ENCODE measurements around the gene GBGT1. TPM values are rescaled to one million over a fixed set of nuclear protein-coding genes. Genes with fewer than 3 reads are reported as not detected.
A peak's percentile ranks its signal among the peaks of the same experiment; 100 is the strongest.

GBGT1 gene
- polyA plus RNA-seq, 1 of the 3 experiments (the other 2 are of a cell fraction): 0.51 TPM

DNA sequence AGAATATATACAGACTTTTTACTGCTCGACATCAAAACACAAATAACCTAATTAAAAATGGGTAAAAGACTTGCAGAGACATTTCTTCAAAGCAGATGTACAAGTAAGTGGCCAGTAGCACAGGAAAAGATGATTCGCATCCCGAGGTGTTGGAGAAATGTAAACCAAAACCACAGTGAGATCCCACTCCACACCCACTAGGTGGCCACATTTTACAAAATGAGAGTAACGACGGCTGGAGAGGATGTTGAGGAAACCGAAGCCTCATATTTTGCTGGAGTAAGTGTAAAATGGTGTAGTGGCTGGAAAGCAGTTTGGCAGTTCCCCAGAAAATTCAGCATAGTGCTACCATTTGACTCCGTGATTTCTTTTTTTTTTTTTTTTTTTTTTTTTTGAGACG, 21.3 kb upstream of the GBGT1 start:
- Histone ChIP-seq H3K9me3 (no peaks in the 10 kb centered on the region), H3K9me2 (no peaks in the 10 kb centered on the region), H3K27me3 (ENCODE audit: insufficient read depth) (peaks cover 44% of the 10 kb centered on the region), H3K9ac (no peak overlapping the region), H3K79me2 (ENCODE audit: insufficient read depth) (no peaks in the 10 kb centered on the region), H3F3A (replicated peaks; ENCODE audit: insufficient read depth) (no peaks in the 10 kb centered on the region), H2AFZ (ENCODE audit: low read depth) (no peak overlapping the region), H3K4me3 (ENCODE audit: low read depth in 2 of 2, low read length in 1 of 2) (peak overlapping the region in 1 of 2 experiments; percentile 25; a peak in 1 of 4 replicates), H3K4me2 (no peak overlapping the region; the same call in 1 of the 2 replicates), H3K27ac (ENCODE audit: low read depth in 2 of 2, low read length in 1 of 2) (no peak overlapping the region), H4K20me1 (ENCODE audit: insufficient read depth) (no peaks in the 10 kb centered on the region), H3K4me1 (ENCODE audit: control insufficient read depth in 1 of 2, insufficient read depth in 2 of 2, low read depth in 1 of 2, low read length in 1 of 2) (no peaks in the 10 kb centered on the region), H3K36me3 (replicated peaks in 1 of 2; ENCODE audit: control insufficient read depth in 1 of 2, insufficient read depth in 2 of 2, low read length in 1 of 2) (no peaks in the 10 kb centered on the region)
- WGBS (ENCODE audit: low lambda C conversion rate): 5% methylated on average over 8 of the region's 8 CpGs
- ChIA-PET CTCF (interaction anchor here (0.7 to 4.0 kb wide), 18 partner anchors 8 to 310 kb away, joined by 3 to 47 read pairs (median 4); partner anchors contain the start of genes MED22, RPL7A, SURF1 and SURF2), POLR2A (no interaction called here)
- TF ChIP-seq RAD21 (IDR thresholded peaks at IDR 0.05; ENCODE audit: low read length) (peak; percentile 84), POLR2AphosphoS5 (IDR thresholded peaks at IDR 0.05; ENCODE audit: low read depth, low read length) (no peak), SMC3 (IDR thresholded peaks at IDR 0.05; ENCODE audit: low read depth, low read length) (peak; percentile 64), ELF1 (IDR thresholded peaks at IDR 0.05) (no peak)
- TF ChIP-seq, protein P1, sequence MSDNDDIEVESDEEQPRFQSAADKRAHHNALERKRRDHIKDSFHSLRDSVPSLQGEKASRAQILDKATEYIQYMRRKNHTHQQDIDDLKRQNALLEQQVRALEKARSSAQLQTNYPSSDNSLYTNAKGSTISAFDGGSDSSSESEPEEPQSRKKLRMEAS (IDR thresholded peaks at IDR 0.05; ENCODE audit: low read depth): no peak
- TF ChIP-seq, protein P2, sequence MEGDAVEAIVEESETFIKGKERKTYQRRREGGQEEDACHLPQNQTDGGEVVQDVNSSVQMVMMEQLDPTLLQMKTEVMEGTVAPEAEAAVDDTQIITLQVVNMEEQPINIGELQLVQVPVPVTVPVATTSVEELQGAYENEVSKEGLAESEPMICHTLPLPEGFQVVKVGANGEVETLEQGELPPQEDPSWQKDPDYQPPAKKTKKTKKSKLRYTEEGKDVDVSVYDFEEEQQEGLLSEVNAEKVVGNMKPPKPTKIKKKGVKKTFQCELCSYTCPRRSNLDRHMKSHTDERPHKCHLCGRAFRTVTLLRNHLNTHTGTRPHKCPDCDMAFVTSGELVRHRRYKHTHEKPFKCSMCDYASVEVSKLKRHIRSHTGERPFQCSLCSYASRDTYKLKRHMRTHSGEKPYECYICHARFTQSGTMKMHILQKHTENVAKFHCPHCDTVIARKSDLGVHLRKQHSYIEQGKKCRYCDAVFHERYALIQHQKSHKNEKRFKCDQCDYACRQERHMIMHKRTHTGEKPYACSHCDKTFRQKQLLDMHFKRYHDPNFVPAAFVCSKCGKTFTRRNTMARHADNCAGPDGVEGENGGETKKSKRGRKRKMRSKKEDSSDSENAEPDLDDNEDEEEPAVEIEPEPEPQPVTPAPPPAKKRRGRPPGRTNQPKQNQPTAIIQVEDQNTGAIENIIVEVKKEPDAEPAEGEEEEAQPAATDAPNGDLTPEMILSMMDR (IDR thresholded peaks at IDR 0.05): peak; percentile 63
- peak; percentile 77 for DNase-seq

DNA sequence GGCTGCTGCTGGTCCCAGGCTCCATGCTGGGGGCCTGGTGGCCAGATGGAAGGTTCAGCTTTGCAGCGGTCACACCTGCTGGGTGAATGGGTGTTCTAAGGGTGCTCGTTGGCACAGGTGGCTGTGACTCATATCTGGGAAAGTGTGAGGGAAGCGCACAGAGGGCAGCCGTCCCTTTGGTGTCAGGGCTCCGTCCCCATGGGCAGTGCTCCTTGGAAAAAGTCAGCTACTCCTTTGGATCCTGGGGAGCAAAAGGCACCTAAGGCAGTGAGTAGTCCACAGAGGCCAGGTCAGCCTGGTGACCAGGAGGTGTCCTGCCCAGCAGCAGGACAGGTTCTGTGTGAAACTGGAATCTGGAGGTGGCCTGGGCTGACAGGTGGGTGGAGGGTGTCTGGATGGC, 18.4 kb upstream of the GBGT1 start:
- ChIA-PET CTCF (interaction anchor here (0.6 to 2.7 kb wide), 7 partner anchors 12 to 304 kb away, joined by 3 to 11 read pairs (median 4); partner anchors contain the start of gene GBGT1), POLR2A (interaction anchor here (1.3 kb wide), 1 partner anchor 166 kb away, joined by 4 read pairs; the partner anchor contains the start of genes MED22 and RPL7A)

More for the DNA sequence above, 18.4 kb upstream of the GBGT1 start:
- no peak for DNase-seq
- Histone ChIP-seq H3K4me1 (ENCODE audit: control insufficient read depth in 1 of 2, insufficient read depth in 2 of 2, low read depth in 1 of 2, low read length in 1 of 2) (no peaks in the 10 kb centered on the region), H3K4me2 (no peak overlapping the region), H2AFZ (ENCODE audit: low read depth) (no peak overlapping the region), H3K79me2 (ENCODE audit: insufficient read depth) (no peaks in the 10 kb centered on the region), H4K20me1 (ENCODE audit: insufficient read depth) (no peaks in the 10 kb centered on the region), H3K27ac (ENCODE audit: low read depth in 2 of 2, low read length in 1 of 2) (no peak overlapping the region), H3K27me3 (ENCODE audit: insufficient read depth) (peaks cover 31% of the 10 kb centered on the region), H3K36me3 (replicated peaks in 1 of 2; ENCODE audit: control insufficient read depth in 1 of 2, insufficient read depth in 2 of 2, low read length in 1 of 2) (no peaks in the 10 kb centered on the region), H3F3A (replicated peaks; ENCODE audit: insufficient read depth) (no peaks in the 10 kb centered on the region), H3K4me3 (ENCODE audit: low read depth in 2 of 2, low read length in 1 of 2) (no peak overlapping the region), H3K9me2 (no peaks in the 10 kb centered on the region), H3K9ac (no peak overlapping the region), H3K9me3 (no peaks in the 10 kb centered on the region)
- no peak for TF ChIP-seq RFX5 (IDR thresholded peaks at IDR 0.05; ENCODE audit: low read length)
- TF ChIP-seq SIN3A (IDR thresholded peaks at IDR 0.05; ENCODE audit: borderline replicate concordance, low read depth, low read length): no peak
- no peak for TF ChIP-seq NFIC (IDR thresholded peaks at IDR 0.05; ENCODE audit: borderline replicate concordance)
- TF ChIP-seq TCF12 (IDR thresholded peaks at IDR 0.05): no peak
- TF ChIP-seq, protein P1 (IDR thresholded peaks at IDR 0.05; ENCODE audit: low read depth): no peak
- no peak for TF ChIP-seq CHD2 (IDR thresholded peaks at IDR 0.05; ENCODE audit: low read length, partially characterized antibody)
- no peak for TF ChIP-seq POLR2AphosphoS5 (IDR thresholded peaks at IDR 0.05; ENCODE audit: low read depth, low read length)
- WGBS (ENCODE audit: low lambda C conversion rate): 73% methylated on average over 5 of the region's 5 CpGs
